ENCODE results near the gene NPHP4. TPM values are rescaled to one million over a fixed set of nuclear protein-coding genes. Genes with fewer than 3 reads are reported as not detected.

NPHP4 gene
- total and polyA plus RNA-seq, 9 of the 15 experiments (the other 6 are each of a cell fraction or from before 2014, with no cell fraction given), result 0.52 to 26.2 (median 6.7) TPM

GRCh38 chr1:5992026-5992813 is at the start of gene NPHP4 (continued):
- TF ChIP-seq ZBTB40 (IDR thresholded peaks at IDR 0.05) (no peak; the same call in none of the 2 replicates), ZBTB40 (CRISPR knock-in tag; IDR thresholded peaks at IDR 0.05) (no peak), HOXB6 (CRISPR knock-in tag; IDR thresholded peaks at IDR 0.05; ENCODE audit: borderline replicate concordance) (no peak), ZNF232 (CRISPR knock-in tag; IDR thresholded peaks at IDR 0.05) (no peak), RB1 (IDR thresholded peaks at IDR 0.05; ENCODE audit: low read depth) (peak; percentile 94), POLR2G (IDR thresholded peaks at IDR 0.05; ENCODE audit: low read depth, low read length) (peak; percentile 94), COPS2 (conservative IDR thresholded peaks at IDR 0.05) (no peak), PRDM10 (IDR thresholded peaks at IDR 0.05; ENCODE audit: partially characterized antibody) (peak; percentile 100), RUNX1 (IDR thresholded peaks at IDR 0.05; ENCODE audit: low read depth) (no peak; the same call in 1 of the 2 replicates), TFE3 (CRISPR knock-in tag; IDR thresholded peaks at IDR 0.05) (no peak), ZNF785 (CRISPR knock-in tag; IDR thresholded peaks at IDR 0.05) (no peak), ZSCAN29 (IDR thresholded peaks at IDR 0.05) (no peak)
